Esophagus (tissue), 2 donors: ENCODE data around the gene NNT. TPM values are rescaled to one million over a fixed set of nuclear protein-coding genes. Genes with fewer than 3 reads are reported as not detected.
"Not testable (repeated sequence)": the region's sequence is repeated elsewhere in the genome, so short reads cannot be mapped to it uniquely, and the experiment has no call there.

ENCODE experiments used
- H3K27ac ChIP-seq, 2 donors: one replicate each; pipeline ENCODE4 v1.5.1; 2013; ENCODE audit warnings: low read depth in 2 of 2, mild to moderate bottlenecking in 2 of 2, inconsistent platforms in 1 of 2, low read length in 1 of 2, moderate library complexity in 1 of 2
- H3K27me3 ChIP-seq, 2 donors: one replicate each; pipeline ENCODE4 v1.6.1; 2013; ENCODE audit warnings: low read length in 2 of 2, control low read depth in 1 of 2, mild to moderate bottlenecking in 1 of 2; ENCODE audit not compliant: insufficient read depth in 2 of 2, control insufficient read depth in 1 of 2
- H3K36me3 ChIP-seq, 2 donors: one replicate each; pipeline ENCODE4 v1.6.1; 2013; ENCODE audit warnings: low read length in 1 of 2; ENCODE audit not compliant: control insufficient read depth in 2 of 2, insufficient read depth in 2 of 2
- H3K4me1 ChIP-seq, 2 donors: one replicate each; pipeline ENCODE4 v1.6.1; 2013; ENCODE audit warnings: low read length in 1 of 2; ENCODE audit not compliant: control insufficient read depth in 2 of 2, insufficient read depth in 2 of 2
- H3K4me3 ChIP-seq, 2 donors: one replicate each; pipeline ENCODE4 v1.5.1; 2013; ENCODE audit warnings: low read length in 2 of 2, mild to moderate bottlenecking in 2 of 2, low read depth in 1 of 2, moderate library complexity in 1 of 2
- H3K9me3 ChIP-seq, 2 donors: one replicate each; pipeline ENCODE4 v1.6.1; 2013; ENCODE audit warnings: mild to moderate bottlenecking in 2 of 2, low read depth in 1 of 2, low read length in 1 of 2, moderate library complexity in 1 of 2; ENCODE audit not compliant: control insufficient read depth in 2 of 2, insufficient read depth in 1 of 2
- WGBS, 2 donors: extraction: QIAGEN DNeasy Blood & Tissue Kit; methylation state at CpG; one replicate each; pipeline ENCODE4 v1.1.7; 2013; 5-methylcytosine and 5-hydroxymethylcytosine counted together
- polyA plus RNA-seq, 2 donors: library from polyadenylated mRNA; stranded (reverse); fragments of 200-250 nt; gene quantifications; one replicate each; pipeline ENCODE4 v1.2.3, GENCODE V29; 2013
- donor health status: healthy with polysubstance abuse.
- donor health status: Bipolar disorder and iron deficiency.

Gene NNT
- polyA plus RNA-seq, 2 donors: 7.7 to 13.4 TPM

- not testable (repeated sequence) for H3K27ac ChIP-seq, H3K4me3 ChIP-seq, H3K27me3 ChIP-seq, H3K4me1 ChIP-seq, H3K9me3 ChIP-seq, H3K36me3 ChIP-seq
- 93 to 97% methylated on average over 8 of the region's 8 CpGs for WGBS, 2 donors
Measured at GRCh38 chr5:43666728-43667127, 63.7 kb downstream of the NNT start.

- H3K9me3 ChIP-seq, H3K36me3 ChIP-seq, H3K27me3 ChIP-seq, H3K4me1 ChIP-seq, H3K27ac ChIP-seq, H3K4me3 ChIP-seq: not testable (repeated sequence)
- WGBS, 2 donors: 95 to 96% methylated on average over 5 of the region's 5 CpGs
Measured at GRCh38 chr5:43667379-43667778, 64.4 kb downstream of the NNT start.

- Histone ChIP-seq H3K9me3 (no peaks in the 10 kb centered on the region), H3K27ac (no peak overlapping the region), H3K4me3 (no peak overlapping the region), H3K36me3 (peaks cover 0 to 2% of the 10 kb centered on the region in 2 donors), H3K4me1 (no peaks in the 10 kb centered on the region), H3K27me3 (no peaks in the 10 kb centered on the region)
Measured at GRCh38 chr5:43674536-43674935, 71.6 kb downstream of the NNT start.

GRCh38 chr5:43675357-43675756 is 72.4 kb downstream of the NNT start:
- no peak overlapping the region for H3K4me3 ChIP-seq
- H3K9me3 ChIP-seq: no peaks in the 10 kb centered on the region
- H3K27ac ChIP-seq: no peak overlapping the region
- H3K36me3 ChIP-seq: peaks cover 0 to 2% of the 10 kb centered on the region in 2 donors
- WGBS, 2 donors: 81 to 91% methylated on average over 3 of the region's 3 CpGs
- no peaks in the 10 kb centered on the region for H3K4me1 ChIP-seq
- H3K27me3 ChIP-seq: no peaks in the 10 kb centered on the region

- Histone ChIP-seq H3K4me1 (no peaks in the 10 kb centered on the region), H3K27ac (no peak overlapping the region), H3K27me3 (no peaks in the 10 kb centered on the region), H3K9me3 (no peaks in the 10 kb centered on the region), H3K4me3 (no peak overlapping the region), H3K36me3 (peaks cover 0 to 2% of the 10 kb centered on the region in 2 donors)
- WGBS, 2 donors: 88 to 90% methylated on average over 2 of the region's 2 CpGs
Measured at GRCh38 chr5:43676083-43676840, 73.3 kb downstream of the NNT start.

GRCh38 chr5:43677253-43677652 is 74.3 kb downstream of the NNT start:
- no peaks in the 10 kb centered on the region for H3K4me1 ChIP-seq
- no peaks in the 10 kb centered on the region for H3K9me3 ChIP-seq
- WGBS, 2 donors: 95% methylated on average over 4 of the region's 4 CpGs
- no peak overlapping the region for H3K27ac ChIP-seq
- H3K27me3 ChIP-seq: no peaks in the 10 kb centered on the region
- H3K36me3 ChIP-seq: peaks cover 0 to 2% of the 10 kb centered on the region in 2 donors
- H3K4me3 ChIP-seq: no peak overlapping the region

- Histone ChIP-seq H3K9me3 (no peaks in the 10 kb centered on the region), H3K36me3 (peaks cover 0 to 2% of the 10 kb centered on the region in 2 donors), H3K4me3 (no peak overlapping the region), H3K4me1 (no peaks in the 10 kb centered on the region), H3K27me3 (no peaks in the 10 kb centered on the region), H3K27ac (no peak overlapping the region)
- 84 to 89% methylated on average over 3 of the region's 3 CpGs for WGBS, 2 donors
Measured at GRCh38 chr5:43679214-43679613, 76.2 kb downstream of the NNT start.

- peaks cover 0 to 2% of the 10 kb centered on the region in 2 donors for H3K36me3 ChIP-seq
- no peaks in the 10 kb centered on the region for H3K4me1 ChIP-seq
- 67 to 79% methylated on average over 4 of the region's 4 CpGs for WGBS, 2 donors
- no peak overlapping the region for H3K27ac ChIP-seq
- H3K9me3 ChIP-seq: no peaks in the 10 kb centered on the region
- H3K27me3 ChIP-seq: no peaks in the 10 kb centered on the region
- H3K4me3 ChIP-seq: no peak overlapping the region
Measured at GRCh38 chr5:43680286-43680685, 77.3 kb downstream of the NNT start.

- WGBS, 2 donors: 75 to 85% methylated on average over 4 of the region's 4 CpGs
- no peaks in the 10 kb centered on the region for H3K9me3 ChIP-seq
- H3K4me1 ChIP-seq: no peaks in the 10 kb centered on the region
- H3K4me3 ChIP-seq: no peak overlapping the region
- no peaks in the 10 kb centered on the region for H3K36me3 ChIP-seq
- H3K27ac ChIP-seq: no peak overlapping the region
- no peaks in the 10 kb centered on the region for H3K27me3 ChIP-seq
Measured at GRCh38 chr5:43683884-43684471, 81.0 kb downstream of the NNT start.
